Fibroblast of the aortic adventitia (primary cell): Measurements from ENCODE around the gene CEP170B. TPM values are rescaled to one million over a fixed set of nuclear protein-coding genes. Genes with fewer than 3 reads are reported as not detected.
"Not testable (repeated sequence)": the region's sequence is repeated elsewhere in the genome, so short reads cannot be mapped to it uniquely, and the experiment has no call there.

ENCODE experiments used
- DNase-seq: peaks from one replicate; pipeline ENCODE4 v3.0.0-alpha.2; 2010; ENCODE audit warnings: low read depth
- H3K4me3 ChIP-seq: 2 replicates; pipeline ENCODE4 v1.5.1; 2011; ENCODE audit warnings: low read depth, mild to moderate bottlenecking, control low read depth, low read length, moderate library complexity
- total RNA-seq: library from RNA; depleted of rRNA; stranded (reverse); fragments of >200 nt; gene quantifications from 2 replicates; pipeline ENCODE4 v1.2.3, GENCODE V29; 2012; ENCODE audit warnings: low replicate concordance

Gene CEP170B
- total RNA-seq, 1 donor: 18.2 TPM

DNA sequence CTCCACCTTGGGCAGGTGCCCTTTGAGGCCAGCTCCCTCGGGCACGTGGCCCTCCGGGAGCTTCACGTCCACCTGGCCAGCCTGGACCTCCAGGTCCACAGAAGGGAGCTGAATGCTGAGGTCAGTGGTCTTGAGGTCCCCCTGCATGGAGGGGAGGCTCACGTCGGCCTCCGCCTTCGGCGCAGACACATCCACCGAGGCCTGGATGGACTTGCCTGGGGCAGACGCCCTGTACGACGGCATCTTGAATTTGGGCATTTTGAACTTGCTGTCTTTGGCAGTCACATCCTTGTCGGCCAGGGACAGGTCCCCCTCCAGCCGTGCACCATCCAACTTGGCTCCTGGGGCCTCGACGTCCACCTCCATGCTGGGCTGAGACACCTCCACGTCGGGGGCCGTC lies 80.2 kb downstream of the CEP170B start:
- H3K4me3 ChIP-seq, DNase-seq: not testable (repeated sequence)

Other genes with a start within 250 kb of the CEP170B start
- gene INF2, start 175.7 kb upstream of the CEP170B start, total RNA-seq: 38.3 and 64.0 TPM in 2 replicates
- gene ADSS1, start 141.0 kb upstream of the CEP170B start, total RNA-seq: 0.65 and 4.8 TPM in 2 replicates
- 79.4 and 87.3 TPM in 2 replicates for gene SIVA1, start 112.1 kb upstream of the CEP170B start, total RNA-seq
- 93.1 and 127 TPM in 2 replicates for gene AKT1, start 69.5 kb upstream of the CEP170B start, total RNA-seq
- gene ZBTB42, start 64.2 kb upstream of the CEP170B start, total RNA-seq: 2.5 and 5.0 TPM in 2 replicates
- gene PLD4, start 59.6 kb downstream of the CEP170B start, total RNA-seq: 0.09 and 0.16 TPM in 2 replicates
- 78.4 and 164 TPM in 2 replicates for gene AHNAK2, start 113.1 kb downstream of the CEP170B start, total RNA-seq
- gene CLBA1, start 120.5 kb downstream of the CEP170B start, total RNA-seq: 2.8 and 8.0 TPM in 2 replicates
- 4.0 and 41.1 TPM in 2 replicates for gene CDCA4, start 155.8 kb downstream of the CEP170B start, total RNA-seq
- gene GPR132, start 200.2 kb downstream of the CEP170B start, total RNA-seq: 0.09 and 0.16 TPM in 2 replicates